ENCODE measurements around the gene NKX1-1. TPM values are rescaled to one million over a fixed set of nuclear protein-coding genes. Genes with fewer than 3 reads are reported as not detected.

The NKX1-1 gene
- polyA plus RNA-seq, 1 donor (not counting 4 experiments of a cell fraction or from before 2014, with no cell fraction given), result not detected

DNA sequence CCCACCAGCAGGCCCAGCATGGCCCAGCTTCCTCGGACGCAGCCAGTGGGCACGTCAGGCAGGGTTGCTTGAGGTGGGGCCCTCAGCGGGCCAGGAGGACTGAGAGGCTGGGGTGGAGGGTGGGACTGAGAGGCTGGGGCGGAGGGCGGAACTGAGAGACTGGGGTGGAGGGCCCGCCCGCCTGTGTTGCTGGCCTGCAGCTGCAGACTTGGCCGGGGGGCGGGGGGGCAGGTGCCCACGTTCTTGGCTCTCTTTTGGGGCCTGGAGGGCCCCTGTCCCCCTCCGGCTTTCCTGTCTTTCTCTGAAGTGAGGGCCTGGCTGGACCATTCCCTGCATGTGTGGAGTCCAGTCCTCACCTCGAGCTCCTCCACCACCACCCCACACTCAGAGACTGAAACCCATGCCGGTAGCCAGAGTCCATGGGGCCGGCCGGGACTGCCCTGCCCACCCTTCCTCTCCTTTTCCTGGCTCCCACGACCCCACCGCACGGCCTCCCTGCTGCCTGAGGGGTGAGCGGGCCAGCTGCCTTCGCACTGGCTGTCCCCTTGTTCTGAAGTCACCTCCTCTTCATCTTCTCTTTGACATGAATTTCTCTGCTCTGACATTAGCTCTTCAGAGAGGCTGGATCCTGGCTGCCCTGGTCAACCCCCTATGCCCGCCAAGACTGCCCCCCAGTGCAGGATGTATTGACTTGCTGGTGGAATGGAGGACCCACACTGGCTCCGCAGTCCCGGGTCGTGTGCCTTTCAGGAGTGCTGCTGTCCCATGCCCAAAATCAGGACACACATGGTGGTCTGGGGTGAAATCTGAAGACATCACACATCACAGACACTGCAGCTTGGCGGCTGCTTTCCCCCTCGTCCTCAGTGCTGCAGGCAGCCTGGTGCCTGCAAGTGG, 10.1 kb upstream of the NKX1-1 start:
- dilution Hi-C loops (cut with MboI; ENCODE audit: extremely low pct_ligation_motif_present, low sequenced_read_pairs), result loop anchor here (25.0 kb wide), 1 partner anchor 221 kb away; no protein-coding TSS in a partner anchor
- no peaks in the 10 kb centered on the region for H3K36me3 ChIP-seq (ENCODE audit: control insufficient read depth in 2 of 2, extremely low read depth in 1 of 2, insufficient read depth in 2 of 2, low read length in 2 of 2)
- FAIRE-seq (no peak), DNase-seq (ENCODE audit: low read depth, low spot score) (no peak)
- no peak overlapping the region for H3K9ac ChIP-seq (ENCODE audit: control insufficient read depth, extremely low read depth, insufficient read depth, low read length)
- no peaks in the 10 kb centered on the region for H3K4me1 ChIP-seq (ENCODE audit: control insufficient read depth, extremely low read depth, insufficient read depth, low read length)
- no peak for TF ChIP-seq EZH2 (IDR thresholded peaks at IDR 0.05; ENCODE audit: low read length)
- TF ChIP-seq, protein P1, sequence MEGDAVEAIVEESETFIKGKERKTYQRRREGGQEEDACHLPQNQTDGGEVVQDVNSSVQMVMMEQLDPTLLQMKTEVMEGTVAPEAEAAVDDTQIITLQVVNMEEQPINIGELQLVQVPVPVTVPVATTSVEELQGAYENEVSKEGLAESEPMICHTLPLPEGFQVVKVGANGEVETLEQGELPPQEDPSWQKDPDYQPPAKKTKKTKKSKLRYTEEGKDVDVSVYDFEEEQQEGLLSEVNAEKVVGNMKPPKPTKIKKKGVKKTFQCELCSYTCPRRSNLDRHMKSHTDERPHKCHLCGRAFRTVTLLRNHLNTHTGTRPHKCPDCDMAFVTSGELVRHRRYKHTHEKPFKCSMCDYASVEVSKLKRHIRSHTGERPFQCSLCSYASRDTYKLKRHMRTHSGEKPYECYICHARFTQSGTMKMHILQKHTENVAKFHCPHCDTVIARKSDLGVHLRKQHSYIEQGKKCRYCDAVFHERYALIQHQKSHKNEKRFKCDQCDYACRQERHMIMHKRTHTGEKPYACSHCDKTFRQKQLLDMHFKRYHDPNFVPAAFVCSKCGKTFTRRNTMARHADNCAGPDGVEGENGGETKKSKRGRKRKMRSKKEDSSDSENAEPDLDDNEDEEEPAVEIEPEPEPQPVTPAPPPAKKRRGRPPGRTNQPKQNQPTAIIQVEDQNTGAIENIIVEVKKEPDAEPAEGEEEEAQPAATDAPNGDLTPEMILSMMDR (optimal IDR thresholded peaks at IDR 0.05 in 1 of 3, IDR thresholded peaks at IDR 0.05 in 1 of 3, conservative IDR thresholded peaks at IDR 0.05 in 1 of 3; ENCODE audit: extremely low read depth in 1 of 3, insufficient read depth in 2 of 3, low read length in 3 of 3), result no peak
- no peak overlapping the region for H2AFZ ChIP-seq (ENCODE audit: control insufficient read depth, low read length)
- no peaks in the 10 kb centered on the region for H3K79me2 ChIP-seq (ENCODE audit: control insufficient read depth, insufficient read depth, low read length)
- no peak overlapping the region for H3K4me3 ChIP-seq (ENCODE audit: control insufficient read depth in 2 of 3, extremely low read depth in 1 of 3, insufficient read depth in 2 of 3, low read depth in 1 of 3, low read length in 3 of 3)
- H3K4me2 ChIP-seq (ENCODE audit: control insufficient read depth, extremely low read depth, insufficient read depth, low read depth, low read length), result no peak overlapping the region
- H3K9me1 ChIP-seq (ENCODE audit: control insufficient read depth, extremely low read depth, insufficient read depth, low read length), result no peaks in the 10 kb centered on the region
- no peaks in the 10 kb centered on the region for H3K9me3 ChIP-seq (ENCODE audit: control insufficient read depth, low read depth, low read length)
- H3K27me3 ChIP-seq (ENCODE audit: control insufficient read depth, extremely low read depth, insufficient read depth, low read length), result peaks cover 37% of the 10 kb centered on the region
- peaks cover 2% of the 10 kb centered on the region for H4K20me1 ChIP-seq (ENCODE audit: control insufficient read depth, extremely low read depth, insufficient read depth, low read length)
- H3K27ac ChIP-seq (ENCODE audit: control insufficient read depth, insufficient read depth, low read length), result no peak overlapping the region

DNA sequence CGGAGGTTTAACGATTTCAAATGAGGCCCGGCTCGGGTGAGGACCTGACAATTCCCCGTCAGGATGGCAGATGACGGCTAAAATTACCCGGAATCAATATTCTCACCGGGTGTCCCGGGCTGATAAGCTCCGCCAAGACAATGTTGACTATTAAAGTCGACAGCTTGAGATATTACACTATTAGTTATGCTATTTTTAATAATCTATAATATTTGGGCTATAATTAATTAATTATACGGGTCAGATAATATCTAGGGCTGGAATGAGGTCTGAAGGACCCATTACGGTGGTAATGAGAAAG, 9.4 kb upstream of the NKX1-1 start:
- H2AFZ ChIP-seq (ENCODE audit: control insufficient read depth, low read length), result no peak overlapping the region
- no peak overlapping the region for H3K4me3 ChIP-seq (ENCODE audit: control insufficient read depth in 2 of 3, extremely low read depth in 1 of 3, insufficient read depth in 2 of 3, low read depth in 1 of 3, low read length in 3 of 3)
- H3K36me3 ChIP-seq (ENCODE audit: control insufficient read depth in 2 of 2, extremely low read depth in 1 of 2, insufficient read depth in 2 of 2, low read length in 2 of 2), result no peaks in the 10 kb centered on the region
- H3K9ac ChIP-seq (ENCODE audit: control insufficient read depth, extremely low read depth, insufficient read depth, low read length), result no peak overlapping the region
- FAIRE-seq, result no peak
- TF ChIP-seq, protein P1 (optimal IDR thresholded peaks at IDR 0.05 in 1 of 3, IDR thresholded peaks at IDR 0.05 in 1 of 3, conservative IDR thresholded peaks at IDR 0.05 in 1 of 3; ENCODE audit: extremely low read depth in 1 of 3, insufficient read depth in 2 of 3, low read length in 3 of 3), result no peak
- TF ChIP-seq EZH2 (IDR thresholded peaks at IDR 0.05; ENCODE audit: low read length), result no peak
- no peaks in the 10 kb centered on the region for H3K9me3 ChIP-seq (ENCODE audit: control insufficient read depth, low read depth, low read length)
- H3K79me2 ChIP-seq (ENCODE audit: control insufficient read depth, insufficient read depth, low read length), result no peaks in the 10 kb centered on the region
- dilution Hi-C loops (cut with MboI; ENCODE audit: extremely low pct_ligation_motif_present, low sequenced_read_pairs), result loop anchor here (25.0 kb wide), 1 partner anchor 222 kb away; no protein-coding TSS in a partner anchor
- DNase-seq (ENCODE audit: low read depth, low spot score), result no peak
- peaks cover 6% of the 10 kb centered on the region for H4K20me1 ChIP-seq (ENCODE audit: control insufficient read depth, extremely low read depth, insufficient read depth, low read length)
- H3K9me1 ChIP-seq (ENCODE audit: control insufficient read depth, extremely low read depth, insufficient read depth, low read length), result no peaks in the 10 kb centered on the region
- H3K4me2 ChIP-seq (ENCODE audit: control insufficient read depth, extremely low read depth, insufficient read depth, low read depth, low read length), result no peak overlapping the region
- no peak overlapping the region for H3K27ac ChIP-seq (ENCODE audit: control insufficient read depth, insufficient read depth, low read length)
- H3K27me3 ChIP-seq (ENCODE audit: control insufficient read depth, extremely low read depth, insufficient read depth, low read length), result peaks cover 43% of the 10 kb centered on the region
- H3K4me1 ChIP-seq (ENCODE audit: control insufficient read depth, extremely low read depth, insufficient read depth, low read length), result no peaks in the 10 kb centered on the region
